Superior temporal gyrus (tissue), 1 donor: Measurements from ENCODE around the gene CHPT1.
A peak's percentile ranks its signal among the peaks of the same experiment; 100 is the strongest.

Experiments used
- DNase-seq: peaks from one replicate; pipeline ENCODE4 v3.0.0-alpha.2; 2016; ENCODE audit errors: extremely low spot score

The CHPT1 gene

GRCh38 chr12:101763246-101763931, 65.9 kb downstream of the CHPT1 start:
- no peak for DNase-seq

- DNase-seq, result no peak
These were observed 66.8 kb downstream of the CHPT1 start for GRCh38 chr12:101764051-101764792.

DNA sequence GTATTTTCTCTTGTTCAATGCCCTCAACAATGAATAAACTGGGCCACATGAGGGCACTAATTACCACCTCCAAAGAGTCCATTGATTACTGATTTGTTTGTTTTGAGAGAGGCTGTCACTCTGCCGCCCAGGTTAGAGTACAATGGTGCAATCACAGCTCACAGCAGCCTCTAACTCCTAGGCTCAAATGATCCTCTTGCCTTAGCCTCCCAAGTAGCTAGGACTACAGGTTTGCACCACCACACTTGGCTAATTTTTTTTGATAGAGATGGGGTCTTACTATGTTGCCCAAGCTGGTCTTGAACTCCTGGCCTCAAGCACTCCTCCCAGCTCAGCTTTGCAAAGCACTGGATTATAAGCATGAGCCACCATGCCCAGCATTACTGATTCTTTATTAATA, 70.1 kb downstream of the CHPT1 start:
- no peak for DNase-seq

- DNase-seq, result no peak
These were observed 71.3 kb downstream of the CHPT1 start for GRCh38 chr12:101768781-101769180.

- DNase-seq, result no peak
These were observed 72.4 kb downstream of the CHPT1 start for GRCh38 chr12:101769865-101770264.

DNA sequence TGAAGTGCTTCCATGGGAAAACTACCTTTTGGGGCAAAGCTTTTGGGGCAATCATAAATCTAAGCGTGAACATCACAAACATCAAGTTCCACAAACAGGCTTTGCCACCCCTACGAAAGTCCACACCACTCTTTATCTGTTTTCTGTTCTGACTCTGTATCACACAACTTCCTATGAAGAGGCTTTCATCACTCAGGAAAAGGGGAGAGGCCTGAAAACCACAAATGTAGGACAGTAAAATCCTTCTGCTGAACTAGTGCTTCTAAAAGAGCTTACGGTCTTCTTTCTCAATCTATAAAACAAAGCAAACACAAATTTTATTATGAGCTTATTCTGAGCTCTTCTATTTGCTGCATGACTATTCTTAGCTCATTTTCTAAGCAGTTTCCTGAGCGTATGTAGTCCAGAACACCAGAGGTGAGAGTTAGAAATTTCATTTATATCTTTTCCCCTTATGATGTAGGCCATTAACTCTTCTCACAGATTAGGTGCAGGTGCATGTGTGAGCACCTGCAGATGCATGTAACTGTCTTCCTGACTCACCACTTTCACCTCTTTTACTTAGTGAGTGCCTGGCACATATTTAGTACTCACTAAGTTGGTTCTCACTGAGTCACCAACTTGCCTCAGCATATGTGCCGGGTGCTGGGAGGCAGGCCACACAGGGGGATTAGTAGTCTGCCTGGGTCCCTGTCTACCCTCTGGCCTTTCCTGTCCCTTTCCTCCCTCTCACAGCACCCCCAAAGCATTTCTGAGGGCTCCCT, 74.8 kb downstream of the CHPT1 start:
- DNase-seq, result no peak

GRCh38 chr12:101773650-101774162, 76.3 kb downstream of the CHPT1 start:
- peak; percentile 93 for DNase-seq

DNA sequence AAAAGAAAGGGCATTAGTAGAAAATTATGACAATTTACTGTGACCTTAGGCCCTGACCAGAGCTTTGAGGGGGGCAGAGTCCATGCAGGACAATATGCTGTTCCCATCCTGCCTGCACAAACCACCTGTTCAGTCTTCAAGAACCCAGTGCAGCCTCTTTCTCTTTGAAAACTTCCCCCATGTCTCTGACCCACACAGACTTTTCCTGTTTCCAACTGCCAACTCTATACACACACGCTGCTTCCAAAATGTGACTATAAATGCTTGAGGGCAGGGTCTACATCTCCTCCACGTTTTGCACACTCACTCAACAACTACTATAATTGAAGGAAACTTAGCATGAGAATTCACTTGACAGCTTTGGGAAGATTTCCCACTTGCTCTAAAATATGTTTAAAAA, 78.4 kb downstream of the CHPT1 start:
- no peak for DNase-seq

- DNase-seq, result peak; percentile 59
These were observed 80.0 kb downstream of the CHPT1 start for GRCh38 chr12:101777485-101777884.

DNA sequence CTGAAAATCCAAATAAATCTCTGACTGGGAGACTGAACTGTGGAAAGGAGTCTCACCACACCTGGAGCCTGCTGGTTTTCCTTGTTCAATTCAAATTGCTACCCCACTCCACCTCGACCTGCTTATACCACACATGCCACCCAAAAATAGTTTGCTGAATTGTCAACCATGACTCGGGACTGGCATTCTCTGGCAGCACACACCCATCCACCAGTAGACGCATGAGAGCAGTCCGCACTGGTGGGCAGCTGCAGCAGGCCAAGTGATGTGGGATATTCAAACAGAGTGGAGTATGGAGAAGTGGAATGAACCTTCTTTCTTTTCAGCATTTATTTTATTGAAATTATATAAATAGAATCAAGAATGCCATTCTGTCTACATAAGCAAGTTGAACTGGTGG, 80.5 kb downstream of the CHPT1 start:
- no peak for DNase-seq
